CD4-positive, alpha-beta T cell treated with Interleukin-15 for 4 hours (primary cell): Measurements from ENCODE around the gene TEX14.

Experiments
- DNase-seq: peaks from one replicate; pipeline ENCODE4 v3.0.0-alpha.2; 2020; ENCODE audit warnings: low spot score

The TEX14 gene

DNA sequence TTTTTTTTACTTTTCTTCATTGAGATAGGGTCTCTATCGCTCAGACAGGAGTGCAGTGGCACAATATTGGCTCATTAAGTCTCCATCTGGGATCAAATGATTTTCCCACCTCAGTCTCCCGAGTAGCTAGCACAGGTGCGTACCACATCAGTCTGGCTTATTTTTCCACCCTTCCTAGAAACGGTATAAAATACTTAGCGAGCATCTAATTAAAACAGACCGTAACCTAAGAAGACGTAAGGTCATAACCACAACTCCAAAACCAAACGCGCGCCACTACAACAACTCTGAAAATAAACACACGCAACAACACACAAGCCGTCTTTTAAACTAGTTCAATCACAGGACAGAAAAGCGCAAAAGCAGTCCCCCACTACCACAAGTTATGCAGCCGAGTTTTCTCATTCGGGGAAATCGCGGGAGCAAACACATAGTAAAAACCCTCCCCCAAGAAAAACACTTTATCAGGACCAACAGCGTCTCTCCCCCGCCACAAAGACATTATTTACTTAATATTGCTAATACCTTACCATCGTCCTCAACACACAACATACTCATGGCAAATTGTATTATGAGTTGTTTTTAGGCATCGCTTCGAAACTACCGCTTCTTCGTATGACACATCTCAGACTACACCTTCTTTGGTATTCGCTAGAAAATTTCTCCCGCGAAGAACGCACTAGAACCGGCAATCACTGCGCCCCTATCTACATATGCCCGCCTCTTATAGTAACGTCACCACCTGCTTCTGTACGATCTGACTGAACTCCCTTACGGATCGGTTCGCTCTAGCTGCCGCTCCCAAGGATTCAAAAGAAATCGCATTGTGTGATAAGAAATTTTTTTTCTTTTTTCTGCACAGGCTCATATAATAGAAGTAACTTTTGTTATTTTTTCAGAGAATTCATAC lies 32.8 kb downstream of the TEX14 start:
- DNase-seq: peak; percentile 86

DNA sequence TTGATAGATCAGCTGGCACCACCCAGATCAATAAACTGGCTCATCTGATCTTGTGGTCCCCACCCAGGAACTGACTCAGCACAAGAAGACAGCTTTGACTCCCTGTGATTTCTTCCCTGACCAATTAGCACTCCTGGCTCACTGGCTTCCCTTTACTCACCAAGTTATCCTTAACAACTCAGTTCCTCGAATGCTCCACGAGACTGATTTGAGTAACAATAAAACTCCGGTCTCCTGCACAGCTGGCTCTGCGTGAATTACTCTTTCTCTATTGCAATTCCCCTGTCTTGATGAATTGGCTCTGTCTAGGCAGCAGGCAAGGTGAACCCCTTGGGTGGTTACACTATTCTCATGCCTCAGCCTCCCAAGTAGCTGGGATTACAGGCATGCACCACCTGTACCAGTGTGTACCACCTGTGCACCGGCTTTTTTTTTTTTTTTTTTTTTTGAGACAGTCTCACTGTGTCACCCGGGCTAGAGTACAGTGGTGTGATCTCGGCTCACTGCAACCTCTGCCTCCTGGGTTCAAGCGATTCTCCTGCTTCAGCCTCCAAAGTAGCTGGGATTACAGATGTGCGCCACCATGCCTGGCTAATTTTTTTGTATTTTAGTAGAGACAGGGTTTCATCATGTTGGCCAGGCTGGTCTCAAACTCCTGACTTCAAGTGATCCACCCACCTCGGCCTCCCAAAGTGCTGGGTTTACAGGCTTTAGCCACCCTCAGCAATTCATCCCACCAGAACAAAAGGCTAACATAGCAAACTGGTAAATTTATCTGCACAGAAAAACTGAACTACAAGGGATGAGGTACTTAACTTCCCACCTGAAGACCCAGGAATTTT lies 33.7 kb downstream of the TEX14 start:
- peak; percentile 23 for DNase-seq

DNA sequence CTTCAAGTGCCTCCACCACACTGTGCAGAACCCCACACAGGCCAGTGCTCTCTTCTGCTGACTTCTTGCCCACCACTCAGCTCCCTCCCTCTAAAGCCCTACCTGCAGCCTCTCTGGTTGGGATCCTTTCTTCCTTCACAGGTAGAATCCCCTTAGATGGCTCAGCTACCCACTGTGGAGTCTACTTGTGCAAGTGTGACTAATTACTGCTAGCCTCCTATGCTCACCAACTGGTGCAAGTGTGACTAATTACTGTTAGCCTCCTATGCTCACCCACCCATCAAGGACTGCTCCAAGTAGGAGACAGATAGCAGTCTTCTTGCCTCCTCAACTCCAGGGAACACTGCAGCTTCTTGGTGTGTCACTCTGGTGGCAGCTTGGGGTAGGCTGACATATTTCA lies 43.6 kb downstream of the TEX14 start:
- DNase-seq: no peak

DNA sequence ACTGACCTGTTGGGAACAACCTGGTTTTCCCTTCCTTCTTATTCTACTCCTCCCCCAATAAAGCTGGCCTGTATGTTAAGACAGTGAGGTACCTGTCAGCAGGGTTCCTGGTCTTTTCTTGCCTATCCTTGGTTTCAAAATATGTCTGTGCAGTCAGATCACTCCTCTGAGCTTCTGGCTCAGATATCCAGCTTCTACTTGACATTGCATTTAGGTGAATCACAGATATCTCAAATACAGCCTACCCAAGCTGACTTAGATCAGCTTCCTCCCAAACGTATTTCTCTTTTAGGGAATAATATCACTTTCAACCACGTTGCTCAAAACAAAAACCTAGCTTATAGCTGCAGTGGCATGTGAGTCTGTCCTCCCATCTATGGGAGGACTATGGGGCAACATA lies 48.7 kb downstream of the TEX14 start:
- DNase-seq: no peak

DNA sequence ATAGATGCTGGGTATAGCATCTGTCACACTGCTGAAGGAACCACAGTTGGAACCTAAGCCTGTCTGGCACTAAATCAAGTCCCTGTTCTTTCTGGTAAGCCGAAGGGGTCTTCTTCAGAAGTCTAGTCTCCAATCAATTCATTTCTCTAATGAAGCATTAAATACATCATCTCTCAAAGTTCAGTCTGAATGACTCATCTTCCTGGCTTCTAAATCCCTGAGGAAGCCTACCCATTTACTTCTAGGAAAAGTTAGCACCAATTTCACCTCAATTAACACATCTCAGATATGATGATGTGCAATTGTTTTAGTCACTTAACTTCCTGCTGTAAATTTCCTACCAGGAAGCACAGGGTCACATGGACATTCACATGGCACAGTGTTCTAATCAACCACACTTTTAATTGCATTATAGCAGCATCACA lies 49.9 kb downstream of the TEX14 start:
- no peak for DNase-seq

DNA sequence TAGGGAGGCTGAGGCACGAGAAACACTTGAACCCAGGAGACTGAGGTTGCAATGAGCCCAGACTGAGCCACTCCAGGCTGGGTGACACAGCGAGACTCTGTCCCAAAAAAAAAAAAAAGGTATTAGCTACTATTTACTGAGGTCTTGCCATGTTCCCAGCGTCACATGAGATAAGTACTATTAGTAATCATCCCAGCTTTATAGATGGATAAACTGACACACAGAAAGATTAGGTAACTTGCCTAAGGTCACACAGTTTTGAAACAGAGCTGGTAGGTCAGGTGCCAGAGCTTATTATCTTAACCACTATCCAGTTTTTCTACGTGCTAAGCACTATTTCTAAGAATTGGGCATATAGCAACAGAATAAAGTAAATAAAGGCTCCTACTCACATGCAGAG lies 51.6 kb downstream of the TEX14 start:
- no peak for DNase-seq

DNA sequence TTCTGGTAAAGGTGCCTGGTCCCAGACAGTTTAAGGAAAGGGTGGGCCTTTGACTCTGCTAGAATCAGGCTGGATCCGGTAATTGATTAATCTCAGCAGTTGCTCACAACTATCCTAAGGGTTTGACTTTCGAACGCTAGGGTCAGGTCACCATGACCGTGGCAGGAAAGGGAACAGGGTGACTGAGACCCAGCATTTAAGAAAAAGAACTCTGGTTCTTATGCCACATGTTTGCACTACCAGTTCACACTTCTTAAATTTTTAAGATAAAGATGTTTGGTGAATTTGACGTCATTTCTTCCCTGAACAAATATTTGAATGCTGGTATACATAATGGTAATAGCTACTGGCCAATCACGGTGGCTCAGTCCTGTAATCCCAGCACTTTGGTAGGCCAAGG lies 52.2 kb downstream of the TEX14 start:
- no peak for DNase-seq

DNA sequence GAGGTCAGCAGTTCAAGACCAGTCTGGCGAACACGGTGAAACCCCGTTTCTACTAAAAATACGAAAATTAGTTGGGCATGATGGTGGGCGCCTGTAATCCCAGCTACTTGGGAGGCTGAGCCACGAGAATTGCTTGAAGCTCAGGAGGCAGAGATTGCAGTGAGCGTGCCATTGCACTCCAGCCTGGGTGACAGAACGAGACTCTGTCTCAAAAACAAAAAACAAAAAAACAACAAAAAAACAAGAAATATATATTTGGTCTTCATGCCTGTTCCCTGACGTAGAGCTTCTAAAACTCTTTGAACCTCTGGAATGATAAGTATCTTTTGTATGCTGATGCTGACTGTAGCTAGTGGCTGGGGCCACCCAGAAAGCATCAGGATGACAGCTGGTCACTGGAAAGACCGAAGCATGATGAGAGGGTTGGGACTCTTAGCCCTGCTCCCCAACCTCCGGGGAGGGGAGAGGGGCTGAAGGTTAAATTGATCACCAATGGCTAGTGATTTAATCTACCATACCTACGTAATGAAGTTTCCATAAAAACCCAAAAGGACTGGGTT lies 54.8 kb downstream of the TEX14 start:
- DNase-seq: no peak

DNA sequence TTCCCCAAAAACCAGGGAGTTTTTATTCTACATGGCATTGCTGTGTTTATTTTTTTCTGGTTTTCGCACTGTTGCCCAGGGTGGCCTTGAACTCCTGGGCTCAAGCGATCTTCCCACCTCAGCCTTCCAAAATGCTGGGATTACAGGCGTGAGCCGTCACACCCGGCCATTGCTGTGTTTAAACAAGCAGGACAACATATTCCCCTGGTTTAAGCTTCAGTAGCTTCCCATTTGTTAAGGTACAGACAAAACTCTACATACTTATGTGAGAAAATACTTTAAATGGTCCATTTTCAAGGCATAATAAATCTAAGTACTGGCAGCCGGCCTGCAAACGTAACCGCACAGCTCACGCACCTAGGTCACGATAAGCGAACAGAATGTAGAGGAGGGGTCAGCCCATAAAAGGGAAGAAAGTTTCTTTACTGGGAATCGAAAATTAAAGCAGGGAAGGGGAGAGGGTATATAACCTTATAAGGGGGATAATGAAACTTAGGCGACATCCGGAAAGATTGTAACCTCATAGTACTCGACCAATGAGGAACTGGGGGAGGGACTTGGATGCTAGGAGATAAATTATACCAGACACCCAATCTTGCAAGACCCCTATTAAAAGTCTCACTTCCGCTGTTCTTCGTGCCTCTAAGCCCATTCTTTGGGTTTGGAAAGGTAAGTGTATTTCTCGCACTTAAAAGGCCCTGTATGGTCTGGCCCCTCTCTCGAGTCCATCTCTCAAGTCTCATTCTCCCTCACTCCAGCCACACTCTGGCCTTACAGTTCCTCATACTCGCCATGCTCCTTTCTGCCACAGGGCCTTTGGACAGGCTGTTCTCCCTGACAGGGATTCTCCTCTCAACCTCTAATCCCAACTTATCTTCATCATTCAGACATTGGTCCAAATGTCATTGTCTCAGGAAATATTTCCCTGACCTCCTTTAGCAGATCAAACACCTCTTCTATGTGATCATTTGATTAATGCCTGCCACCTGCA lies 59.2 kb downstream of the TEX14 start:
- no peak for DNase-seq

DNA sequence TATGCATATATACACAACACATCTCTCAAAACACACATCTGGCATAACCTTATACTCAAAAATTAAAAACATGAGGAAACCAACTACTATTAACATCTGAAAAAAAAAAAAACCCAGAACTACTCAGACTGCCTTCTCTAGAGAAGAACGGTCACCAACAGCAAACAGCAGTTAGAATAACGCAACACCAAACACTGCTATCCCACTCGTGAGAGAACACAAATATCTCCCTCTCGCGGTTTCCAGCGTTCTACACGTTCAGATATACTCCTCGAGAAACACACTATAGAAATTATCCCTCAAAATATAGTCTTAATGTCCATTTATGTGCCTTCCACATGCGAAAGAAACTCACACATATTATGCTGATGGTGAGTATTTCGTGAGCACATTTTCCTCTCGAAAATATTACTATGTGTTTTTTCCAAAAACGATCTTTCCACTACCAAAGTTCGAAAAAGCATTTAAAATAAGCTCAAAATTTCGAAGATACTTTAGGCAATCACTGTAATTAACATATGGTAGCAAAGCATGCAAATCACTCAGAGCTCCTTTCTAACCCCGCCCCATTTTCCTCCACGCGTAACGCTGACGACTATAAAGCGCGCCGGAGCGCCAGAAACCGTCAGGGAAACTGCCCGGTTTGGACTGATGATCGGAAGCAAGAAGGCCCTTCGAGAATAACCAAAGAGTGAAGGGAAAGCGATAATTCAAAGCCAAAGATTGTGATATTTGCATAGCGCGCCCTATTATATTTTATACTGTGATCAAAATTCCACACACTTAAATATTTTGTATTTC lies 60.1 kb downstream of the TEX14 start:
- DNase-seq: peak; percentile 96

DNA sequence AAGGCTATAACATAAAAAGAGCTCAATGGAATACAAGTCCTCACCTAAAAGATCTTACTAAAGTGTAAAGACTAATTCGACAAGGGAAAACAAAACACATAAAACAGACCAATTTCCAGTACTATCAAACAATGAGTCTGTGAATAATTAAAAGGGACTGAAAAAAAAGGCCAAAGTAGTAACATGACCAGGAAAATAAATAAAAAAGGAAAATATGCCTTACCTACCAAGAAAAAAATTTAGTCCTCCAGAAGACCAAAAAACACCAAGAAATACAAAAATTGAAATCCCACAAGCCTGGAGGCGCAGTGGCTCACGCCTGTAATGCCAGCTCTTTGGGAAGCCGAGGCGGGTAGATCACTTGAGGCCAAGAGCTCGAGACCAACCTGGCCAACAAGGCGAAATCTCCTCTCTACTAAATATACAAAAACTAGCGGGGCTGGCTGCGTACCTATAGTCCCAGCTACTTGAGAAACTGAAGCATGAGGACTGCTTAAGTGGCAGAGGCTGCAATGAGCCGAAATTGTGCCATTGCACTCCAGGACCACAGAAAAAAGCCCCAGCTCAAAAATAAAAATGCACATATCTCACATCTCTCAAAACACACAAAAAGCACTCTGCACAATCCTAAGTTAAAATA lies 60.8 kb downstream of the TEX14 start:
- peak; percentile 7 for DNase-seq

DNA sequence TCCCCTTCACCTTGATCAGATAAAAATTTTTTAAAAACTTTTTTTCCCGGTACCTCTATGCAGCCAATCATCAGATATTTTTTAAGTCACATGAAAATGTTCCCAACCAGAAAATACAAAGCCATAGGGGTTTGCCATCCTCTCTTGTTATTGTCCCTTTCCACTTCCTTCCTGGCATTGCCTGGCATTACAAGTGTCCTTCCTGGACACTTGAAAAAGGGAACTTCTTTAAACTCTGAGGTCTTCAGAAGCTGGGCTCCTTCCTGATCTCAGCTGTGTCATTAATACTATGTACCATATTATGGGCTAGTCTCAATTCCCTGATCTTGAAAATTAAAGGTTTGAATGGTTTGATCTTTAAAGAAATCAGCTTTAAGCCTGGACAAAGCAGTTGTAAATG lies 64.9 kb downstream of the TEX14 start:
- DNase-seq: no peak

DNA sequence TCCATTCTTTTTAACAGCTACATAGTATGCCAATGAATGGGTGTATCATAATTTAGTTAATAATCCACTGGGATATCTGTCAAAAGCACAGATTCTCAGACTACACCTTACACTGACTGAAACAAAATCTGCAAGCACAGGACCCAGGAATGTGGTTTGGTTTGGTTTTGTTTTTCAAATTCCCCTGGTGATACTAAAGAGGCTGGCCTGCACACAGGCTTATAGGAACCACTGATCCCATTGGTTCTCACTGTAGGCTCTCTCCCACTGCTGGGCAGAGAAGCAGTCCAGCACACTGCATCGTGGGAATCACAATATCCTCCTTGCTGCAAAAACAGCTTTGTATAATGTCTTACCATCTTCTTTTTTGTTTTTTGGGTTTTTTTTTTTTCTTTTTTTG lies 67.1 kb downstream of the TEX14 start:
- no peak for DNase-seq

DNA sequence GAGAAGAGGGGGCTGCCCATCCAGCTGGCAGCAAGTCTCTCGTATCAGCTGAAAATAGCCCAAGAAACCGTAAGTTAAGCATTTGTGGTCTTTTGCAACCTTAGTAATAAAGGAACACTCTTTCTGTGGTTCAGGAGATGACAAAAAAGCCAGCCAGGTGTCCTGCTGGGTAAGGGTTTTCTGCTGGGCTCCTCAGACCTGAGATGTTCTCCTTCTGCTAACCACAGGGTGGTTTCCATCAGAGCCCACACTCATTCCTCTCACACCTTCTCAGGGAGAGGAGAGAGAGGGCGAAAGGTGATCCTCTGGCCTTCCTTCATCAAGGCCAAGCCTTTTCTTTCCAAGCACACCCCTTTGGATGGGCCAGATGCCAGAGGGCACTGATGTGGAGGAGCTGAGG lies 70.7 kb downstream of the TEX14 start:
- DNase-seq: no peak

DNA sequence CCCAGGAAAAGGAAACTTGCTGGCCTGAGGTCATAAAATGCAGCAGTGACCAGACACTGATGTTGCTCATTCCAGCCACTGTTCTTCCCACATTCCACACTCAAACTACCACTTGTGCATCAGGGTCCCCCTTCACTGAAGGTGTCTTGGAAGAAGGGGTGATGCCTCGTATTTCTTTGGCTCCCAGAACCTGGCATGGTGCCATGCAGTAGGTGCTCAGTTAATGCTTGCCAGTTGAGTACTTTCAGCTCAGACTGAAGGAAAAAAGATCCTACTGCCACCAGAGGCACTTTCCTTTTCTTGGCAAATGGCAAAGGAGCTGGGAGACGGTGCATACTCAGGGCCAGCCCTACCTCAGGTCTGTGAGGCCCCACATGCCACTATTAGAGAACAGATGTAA lies 73.5 kb downstream of the TEX14 start:
- no peak for DNase-seq

DNA sequence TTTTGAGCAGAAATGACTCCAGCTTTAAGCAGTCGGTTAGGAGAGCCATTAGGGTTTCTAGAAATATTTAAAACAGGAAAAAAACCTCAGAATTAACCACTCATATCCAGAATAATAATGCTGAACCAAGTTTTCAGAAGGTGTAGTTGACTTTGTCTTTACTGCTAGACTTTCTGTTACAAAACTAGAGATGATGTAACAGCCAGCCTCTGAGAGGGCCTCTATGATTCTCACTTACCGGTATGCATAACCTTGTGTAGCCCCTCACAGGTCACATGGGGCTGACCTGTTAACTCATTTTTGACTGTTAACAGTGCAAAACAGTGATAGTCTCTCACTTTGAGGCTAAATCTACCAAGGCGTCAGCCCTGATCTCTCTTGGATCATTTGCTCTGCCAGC lies 74.3 kb downstream of the TEX14 start:
- DNase-seq: no peak

DNA sequence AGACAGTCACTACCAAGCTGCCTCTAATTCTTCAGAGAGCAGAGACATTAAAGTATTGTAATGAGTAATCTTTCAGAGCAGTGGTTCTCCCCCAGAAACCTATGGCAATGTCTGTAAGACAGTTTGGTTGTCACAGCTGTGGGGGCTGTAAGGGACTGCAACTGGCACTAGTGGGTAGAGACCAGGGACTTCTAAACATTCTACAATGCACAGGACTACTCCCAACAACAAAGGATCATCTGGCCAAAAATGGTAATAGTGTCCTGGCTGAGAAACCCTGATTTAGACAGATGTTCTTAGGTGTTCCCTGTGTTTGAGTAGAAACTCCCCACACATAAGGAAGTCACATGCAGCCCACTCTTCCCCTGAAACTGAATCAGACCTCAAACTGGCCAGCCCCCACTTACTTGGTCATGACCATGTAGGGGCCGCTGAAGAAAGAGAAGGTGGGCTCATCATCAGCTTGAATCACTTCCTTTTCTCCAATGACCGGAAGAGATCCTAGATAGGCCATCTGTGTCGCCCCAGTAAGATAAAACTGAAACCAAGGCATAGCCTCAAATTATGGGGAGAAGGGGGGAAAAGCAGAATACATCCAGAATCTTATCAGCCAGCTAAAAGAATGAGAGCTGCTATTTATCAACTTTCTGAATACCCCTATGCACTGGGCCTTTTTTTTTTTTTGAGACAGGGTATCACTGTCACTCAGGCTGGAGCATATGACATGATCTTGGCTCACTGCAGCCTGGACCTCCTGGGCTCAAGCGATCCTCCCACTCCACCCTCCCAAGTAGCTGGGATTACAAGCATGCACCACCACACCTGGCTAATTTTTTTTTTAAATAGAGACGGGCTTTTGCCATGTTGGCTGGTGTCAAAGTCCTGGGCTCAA lies 75.8 kb downstream of the TEX14 start:
- no peak for DNase-seq

DNA sequence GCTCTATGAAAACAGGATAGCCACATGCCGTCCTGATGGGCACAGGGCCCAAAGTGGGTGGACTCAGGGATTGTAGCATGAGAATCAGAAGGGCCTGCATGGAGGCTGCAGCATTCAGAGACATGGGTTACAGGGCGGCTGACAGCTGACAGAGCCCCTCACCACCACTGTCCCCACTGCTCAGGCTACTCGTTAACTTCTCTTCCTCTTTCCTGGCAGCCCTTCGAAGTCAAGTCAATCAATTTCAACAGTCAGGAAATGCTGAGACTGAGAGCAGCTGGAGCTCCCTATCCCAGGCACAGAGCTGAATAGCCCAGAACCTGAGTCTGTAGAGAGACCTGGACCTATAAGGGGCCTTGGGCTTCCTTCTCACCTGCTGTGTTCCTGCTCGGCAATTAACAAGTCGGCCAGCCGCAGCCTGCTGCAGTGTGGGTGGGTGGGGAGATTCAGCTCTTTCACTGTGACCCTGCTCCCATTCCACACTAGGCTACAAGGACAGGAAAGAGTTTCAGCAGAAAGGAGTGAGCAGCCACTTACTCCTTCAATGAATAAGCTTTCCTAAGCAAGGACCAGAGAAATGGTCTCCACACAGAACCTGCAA lies 76.9 kb downstream of the TEX14 start:
- DNase-seq: no peak

DNA sequence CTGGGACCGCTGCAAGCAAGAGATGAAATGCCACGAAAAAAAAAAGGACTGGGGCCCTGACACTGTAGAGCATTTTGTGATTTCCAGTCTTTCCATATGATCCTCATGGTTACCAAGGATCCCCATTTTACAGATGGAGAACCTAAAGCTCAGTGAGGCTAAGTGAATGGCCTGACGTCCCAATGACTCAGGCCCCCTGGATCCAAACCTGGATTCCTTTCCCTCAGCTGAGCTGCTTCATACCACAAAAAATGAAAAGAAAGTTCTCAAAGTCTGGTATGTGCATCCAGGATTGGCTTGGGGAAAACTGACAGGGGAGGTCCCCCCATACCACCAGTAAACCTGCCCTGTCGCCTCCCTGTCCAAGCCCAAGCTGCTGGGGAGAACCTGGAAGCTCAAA lies 80.5 kb downstream of the TEX14 start:
- DNase-seq: no peak
